PC-9 (cell line): ENCODE measurements around the gene CFAP77.

Experiments used
- EZH2 ChIP-seq: fragments of 200-600 bp; sonication (generic); IDR thresholded peaks from 2 replicates; pipeline ENCODE4 v1.8.0; 2017; ENCODE audit warnings: antibody characterized with exemption, low read depth
- TF ChIP-seq, protein P1 (sequence below): fragments of 200-600 bp; sonication (generic); conservative IDR thresholded peaks from 2 replicates; pipeline ENCODE4 v1.6.1; 2017; ENCODE audit warnings: mixed run types, antibody characterized with exemption, mild to moderate bottlenecking, moderate library complexity

DNA sequence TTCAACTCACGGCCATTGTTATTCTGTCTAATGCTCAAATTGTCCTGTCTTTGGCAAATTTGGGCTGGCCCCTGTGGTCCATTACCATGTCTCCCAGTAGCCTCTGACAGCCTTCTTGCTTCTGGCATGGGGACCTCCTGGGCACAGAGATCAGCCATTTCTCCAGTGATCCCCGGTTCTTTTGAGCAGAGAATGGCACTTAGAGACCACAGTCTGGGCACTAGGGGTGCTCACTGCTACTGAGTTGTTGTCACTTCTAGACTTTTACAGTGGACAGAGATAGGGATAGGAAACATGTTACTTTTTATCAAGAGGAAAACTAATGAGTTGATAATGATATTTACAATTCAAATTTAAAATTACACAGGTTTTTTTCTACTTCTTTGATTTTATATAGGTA, 124.8 kb downstream of the CFAP77 start:
- TF ChIP-seq, protein P1, sequence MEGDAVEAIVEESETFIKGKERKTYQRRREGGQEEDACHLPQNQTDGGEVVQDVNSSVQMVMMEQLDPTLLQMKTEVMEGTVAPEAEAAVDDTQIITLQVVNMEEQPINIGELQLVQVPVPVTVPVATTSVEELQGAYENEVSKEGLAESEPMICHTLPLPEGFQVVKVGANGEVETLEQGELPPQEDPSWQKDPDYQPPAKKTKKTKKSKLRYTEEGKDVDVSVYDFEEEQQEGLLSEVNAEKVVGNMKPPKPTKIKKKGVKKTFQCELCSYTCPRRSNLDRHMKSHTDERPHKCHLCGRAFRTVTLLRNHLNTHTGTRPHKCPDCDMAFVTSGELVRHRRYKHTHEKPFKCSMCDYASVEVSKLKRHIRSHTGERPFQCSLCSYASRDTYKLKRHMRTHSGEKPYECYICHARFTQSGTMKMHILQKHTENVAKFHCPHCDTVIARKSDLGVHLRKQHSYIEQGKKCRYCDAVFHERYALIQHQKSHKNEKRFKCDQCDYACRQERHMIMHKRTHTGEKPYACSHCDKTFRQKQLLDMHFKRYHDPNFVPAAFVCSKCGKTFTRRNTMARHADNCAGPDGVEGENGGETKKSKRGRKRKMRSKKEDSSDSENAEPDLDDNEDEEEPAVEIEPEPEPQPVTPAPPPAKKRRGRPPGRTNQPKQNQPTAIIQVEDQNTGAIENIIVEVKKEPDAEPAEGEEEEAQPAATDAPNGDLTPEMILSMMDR, result no peak
- TF ChIP-seq EZH2, result no peak
